Ectodermal cell (in vitro differentiated cells): ENCODE results near the gene TBC1D14.
A peak's percentile ranks its signal among the peaks of the same experiment; 100 is the strongest.

Experiments
- H3K27ac ChIP-seq: 2 replicates; pipeline ENCODE4 v1.7.0; 2013; ENCODE audit warnings: mild to moderate bottlenecking, low read depth, low read length; ENCODE audit not compliant: insufficient read depth, poor library complexity, severe bottlenecking
- H3K27me3 ChIP-seq: 2 replicates; pipeline ENCODE4 v1.7.0; 2013; ENCODE audit warnings: mild to moderate bottlenecking, low read length; ENCODE audit not compliant: insufficient read depth, control insufficient read depth, poor library complexity, severe bottlenecking
- H3K36me3 ChIP-seq: one replicate; pipeline ENCODE4 v1.7.0; 2013; ENCODE audit warnings: low read length; ENCODE audit not compliant: control insufficient read depth, insufficient read depth
- H3K4me1 ChIP-seq: one replicate; pipeline ENCODE4 v1.7.0; 2013; ENCODE audit warnings: low read length; ENCODE audit not compliant: control insufficient read depth, insufficient read depth
- H3K4me3 ChIP-seq: 2 replicates; pipeline ENCODE4 v1.7.0; 2013; ENCODE audit warnings: low read depth, low read length, control low read depth; ENCODE audit not compliant: insufficient read depth
- H3K9me3 ChIP-seq: 2 replicates; pipeline ENCODE4 v1.7.0; 2013; ENCODE audit warnings: mild to moderate bottlenecking, low read length, moderate library complexity; ENCODE audit not compliant: control insufficient read depth
- WGBS, 2 experiments: methylation state at CpG; one replicate each; pipeline ENCODE4 v1.1.7; 2013; ENCODE audit warnings: missing lambda C conversion rate in 2 of 2; 5-methylcytosine and 5-hydroxymethylcytosine counted together

Gene TBC1D14

DNA sequence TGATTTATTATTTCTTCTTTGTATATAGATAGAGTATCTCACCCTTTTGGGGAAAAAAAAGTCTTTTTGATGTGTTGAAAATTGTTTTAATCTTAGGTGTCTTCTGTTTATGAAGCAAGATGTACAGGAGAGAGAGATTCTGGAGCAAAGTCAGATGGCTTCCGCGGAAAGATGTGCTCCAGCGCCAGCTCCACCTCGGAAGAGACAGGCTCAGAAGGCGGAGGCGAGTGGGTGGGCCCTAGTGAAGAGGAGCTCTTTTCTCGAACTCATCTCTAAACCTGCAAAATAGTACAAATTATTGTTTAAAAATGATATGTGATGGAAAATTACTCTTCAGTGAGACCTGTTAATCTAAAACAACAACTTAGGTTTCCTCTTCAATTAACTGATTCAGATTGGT lies 28.9 kb upstream of the TBC1D14 start:
- H3K9me3 ChIP-seq, result no peaks in the 10 kb centered on the region
- H3K36me3 ChIP-seq, result peaks cover 37% of the 10 kb centered on the region
- no peaks in the 10 kb centered on the region for H3K4me1 ChIP-seq
- 97% methylated on average over 6 to 7 of the region's 7 CpGs for WGBS, 2 experiments
- no peak overlapping the region for H3K27ac ChIP-seq
- no peaks in the 10 kb centered on the region for H3K27me3 ChIP-seq
- no peak overlapping the region for H3K4me3 ChIP-seq

DNA sequence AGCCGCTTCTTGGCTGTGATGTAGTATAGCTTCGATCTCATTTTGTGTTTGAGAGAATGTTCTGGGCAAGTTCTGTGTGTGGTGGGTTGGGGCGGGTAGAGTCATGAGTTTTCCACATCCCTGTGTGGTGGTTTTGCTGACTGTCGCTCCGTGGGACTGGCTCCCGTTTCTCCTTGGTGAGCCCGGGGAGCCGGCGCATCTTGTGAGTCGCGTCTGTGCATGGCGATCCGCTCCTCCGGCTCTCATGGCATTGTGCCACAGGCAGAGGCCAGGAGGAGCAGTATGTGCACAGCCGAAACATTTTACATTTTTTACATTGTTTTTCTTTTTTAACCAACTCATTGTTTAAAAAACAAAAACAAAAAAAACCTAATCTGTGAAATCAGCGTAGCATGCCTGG lies 27.7 kb upstream of the TBC1D14 start:
- H3K36me3 ChIP-seq, result peaks cover 28% of the 10 kb centered on the region
- H3K9me3 ChIP-seq, result no peaks in the 10 kb centered on the region
- no peak overlapping the region for H3K27ac ChIP-seq
- H3K4me3 ChIP-seq, result no peak overlapping the region
- 93 to 95% methylated on average over 16 of the region's 16 CpGs for WGBS, 2 experiments
- H3K27me3 ChIP-seq, result no peaks in the 10 kb centered on the region
- H3K4me1 ChIP-seq, result no peaks in the 10 kb centered on the region

- 72 to 74% methylated on average over 3 of the region's 3 CpGs for WGBS, 2 experiments
- peaks cover 17% of the 10 kb centered on the region for H3K36me3 ChIP-seq
- peaks cover 7% of the 10 kb centered on the region for H3K4me1 ChIP-seq
- H3K27ac ChIP-seq, result no peak overlapping the region
- no peak overlapping the region for H3K4me3 ChIP-seq
- H3K9me3 ChIP-seq, result no peaks in the 10 kb centered on the region
- H3K27me3 ChIP-seq, result no peaks in the 10 kb centered on the region
These were observed 25.2 kb upstream of the TBC1D14 start for GRCh38 chr4:6884341-6884870.

DNA sequence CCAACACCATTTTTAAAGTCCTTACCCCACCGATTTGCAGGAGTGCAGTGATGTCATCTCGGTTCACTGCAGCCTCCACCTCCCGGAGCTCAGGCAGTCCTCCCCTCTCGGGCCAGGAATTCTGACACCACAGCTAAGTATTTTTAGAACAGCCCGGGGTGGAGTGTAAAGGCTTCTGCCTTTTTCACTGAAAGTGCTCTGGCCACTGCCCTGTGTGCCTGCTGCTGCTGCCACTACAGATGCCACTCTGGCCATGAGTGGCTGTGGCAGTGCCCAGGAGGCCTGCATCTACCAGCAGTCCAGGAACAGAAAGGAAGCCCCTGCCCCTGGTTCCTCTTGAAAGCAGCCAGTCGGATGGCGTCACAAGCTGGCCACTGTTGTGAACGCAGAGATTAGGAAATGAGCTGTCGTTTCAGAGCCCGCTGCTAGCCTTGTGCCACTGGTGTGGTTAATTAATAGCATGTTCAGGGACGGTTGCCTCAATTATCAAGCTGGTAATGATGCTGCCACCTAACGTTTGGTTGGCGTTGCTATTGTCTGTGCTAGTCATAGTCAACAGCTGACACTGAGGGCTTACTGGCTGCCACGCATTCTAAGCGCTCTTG lies 23.6 kb upstream of the TBC1D14 start:
- peaks cover 8% of the 10 kb centered on the region for H3K36me3 ChIP-seq
- no peaks in the 10 kb centered on the region for H3K9me3 ChIP-seq
- WGBS, 2 experiments, result 80 to 85% methylated on average over 15 of the region's 15 CpGs
- H3K4me1 ChIP-seq, result peaks cover 7% of the 10 kb centered on the region
- H3K27ac ChIP-seq, result no peak overlapping the region
- H3K27me3 ChIP-seq, result no peaks in the 10 kb centered on the region
- no peak overlapping the region for H3K4me3 ChIP-seq

GRCh38 chr4:6886886-6887285 lies 22.7 kb upstream of the TBC1D14 start:
- Histone ChIP-seq H3K4me1 (peaks cover 8% of the 10 kb centered on the region), H3K4me3 (no peak overlapping the region), H3K27ac (no peak overlapping the region)

DNA sequence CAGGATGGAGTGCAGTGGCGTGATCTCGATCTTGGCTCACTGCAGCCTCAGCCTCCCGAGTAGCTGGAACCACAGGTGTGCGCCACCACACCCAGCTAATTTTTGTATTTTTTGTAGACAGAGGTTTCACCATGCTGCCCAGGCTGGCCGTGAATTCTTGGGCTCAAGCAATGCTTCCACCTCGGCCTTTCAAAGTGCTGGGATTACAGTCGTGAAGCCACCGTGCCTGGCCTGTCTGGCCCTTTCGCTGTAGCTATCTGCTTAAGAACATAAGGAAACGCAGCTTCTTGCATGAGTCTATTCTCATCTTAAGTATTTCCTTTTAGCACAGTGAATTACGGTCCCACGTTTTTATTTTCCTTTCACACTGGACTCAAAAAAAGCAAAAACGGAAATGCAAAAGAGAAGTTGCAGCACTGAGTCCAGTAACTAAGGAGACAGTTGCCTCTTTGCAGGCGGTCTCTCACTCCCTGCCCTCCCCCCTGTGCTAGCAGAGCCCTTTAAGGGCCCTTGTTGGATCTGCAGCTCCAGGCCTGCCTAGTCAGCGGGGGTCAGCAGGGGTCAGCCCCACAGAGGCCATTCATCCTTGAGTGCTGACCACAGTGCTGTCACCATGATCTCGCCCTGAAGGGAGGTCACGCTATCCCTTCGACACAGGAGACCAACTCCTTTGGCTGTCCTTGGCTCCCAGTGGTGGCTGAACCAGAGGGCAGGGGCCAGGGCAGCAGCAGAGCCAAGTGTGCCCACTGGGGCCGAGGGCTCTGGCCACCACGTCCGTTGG lies 21.8 kb upstream of the TBC1D14 start:
- Histone ChIP-seq H3K4me1 (peaks cover 13% of the 10 kb centered on the region), H3K36me3 (peaks cover 2% of the 10 kb centered on the region), H3K9me3 (no peaks in the 10 kb centered on the region), H3K27me3 (no peaks in the 10 kb centered on the region), H3K4me3 (no peak overlapping the region), H3K27ac (peak overlapping the region; percentile 16)
- 87 to 88% methylated on average over 21 of the region's 21 CpGs for WGBS, 2 experiments

More at GRCh38 chr4:6886886-6887285, 22.7 kb upstream of the TBC1D14 start:
- Histone ChIP-seq H3K9me3 (no peaks in the 10 kb centered on the region), H3K27me3 (no peaks in the 10 kb centered on the region), H3K36me3 (peaks cover 8% of the 10 kb centered on the region)
- whole genome bisulfite sequencing, 2 experiments, result 86 to 90% methylated on average over 10 of the region's 10 CpGs

GRCh38 chr4:6888506-6889071 lies 21.0 kb upstream of the TBC1D14 start:
- no peaks in the 10 kb centered on the region for H3K36me3 ChIP-seq
- 80 to 85% methylated on average over 15 of the region's 15 CpGs for WGBS, 2 experiments
- no peak overlapping the region for H3K27ac ChIP-seq
- no peak overlapping the region for H3K4me3 ChIP-seq
- H3K27me3 ChIP-seq, result no peaks in the 10 kb centered on the region
- H3K9me3 ChIP-seq, result no peaks in the 10 kb centered on the region
- peaks cover 13% of the 10 kb centered on the region for H3K4me1 ChIP-seq

DNA sequence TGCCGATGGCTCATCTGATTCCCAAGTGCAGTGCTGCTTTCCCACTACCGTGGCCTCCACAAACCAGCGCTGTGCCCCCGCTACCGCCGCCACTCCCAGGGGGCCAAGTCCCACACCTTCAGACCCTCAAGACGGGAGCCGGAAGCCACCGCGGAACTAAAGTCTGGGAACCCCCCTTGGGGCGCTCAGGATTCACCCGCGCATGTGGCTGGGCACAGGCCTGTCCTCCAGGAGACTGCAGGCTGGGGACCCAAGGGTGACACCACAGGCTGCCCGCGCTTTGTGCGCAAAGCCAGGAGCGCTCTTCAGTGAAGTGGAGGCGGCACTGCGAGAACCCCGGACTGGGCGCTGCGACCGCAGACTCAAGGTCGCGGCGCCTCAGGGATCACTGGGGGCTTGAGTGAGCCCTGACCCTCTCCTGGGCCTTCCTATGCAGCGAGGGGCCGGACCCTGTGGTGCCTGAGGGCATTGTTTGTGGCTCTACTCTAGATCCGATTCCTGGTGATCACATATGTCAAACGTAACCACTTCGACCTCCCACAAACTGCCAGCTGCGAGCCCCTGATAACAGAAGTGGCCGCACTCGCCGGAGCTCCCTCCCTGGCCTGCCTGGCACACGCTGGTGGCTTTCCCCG lies 20.4 kb upstream of the TBC1D14 start:
- no peak overlapping the region for H3K4me3 ChIP-seq
- WGBS, 2 experiments, result 94 to 95% methylated on average over 37 of the region's 37 CpGs
- H3K9me3 ChIP-seq, result no peaks in the 10 kb centered on the region
- no peaks in the 10 kb centered on the region for H3K36me3 ChIP-seq
- no peak overlapping the region for H3K27ac ChIP-seq
- peaks cover 13% of the 10 kb centered on the region for H3K4me1 ChIP-seq
- H3K27me3 ChIP-seq, result no peaks in the 10 kb centered on the region

DNA sequence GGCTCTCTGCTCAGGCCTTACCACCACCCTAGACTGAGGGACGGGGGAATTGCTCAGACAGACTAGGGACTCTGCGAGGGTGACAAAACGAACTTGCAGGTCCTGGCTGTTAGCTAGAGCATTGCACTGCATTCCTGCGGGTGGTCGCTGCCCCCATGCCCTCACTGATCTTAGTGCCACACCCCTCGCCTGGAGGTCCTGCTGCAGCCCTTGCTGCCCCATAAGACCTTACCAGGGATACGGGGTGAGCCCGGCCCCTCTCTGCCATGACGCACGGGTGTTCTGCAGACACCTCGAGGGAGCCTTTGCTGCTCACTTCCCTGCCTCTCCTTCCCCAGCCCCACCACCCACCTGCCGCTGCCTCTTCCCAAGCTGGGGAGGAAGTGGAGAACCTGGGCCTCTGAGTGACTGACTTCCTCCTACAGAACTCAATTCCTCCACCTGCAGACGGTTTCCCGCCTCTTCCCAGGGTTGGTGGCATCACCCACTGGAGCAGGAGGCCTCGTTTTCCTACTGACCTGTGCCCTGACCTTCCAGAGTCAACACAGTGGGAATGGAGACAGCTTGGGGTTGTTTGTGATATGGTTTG lies 19.8 kb upstream of the TBC1D14 start:
- H3K4me1 ChIP-seq, result peaks cover 13% of the 10 kb centered on the region
- H3K4me3 ChIP-seq, result no peak overlapping the region
- H3K36me3 ChIP-seq, result no peaks in the 10 kb centered on the region
- no peak overlapping the region for H3K27ac ChIP-seq
- no peaks in the 10 kb centered on the region for H3K9me3 ChIP-seq
- no peaks in the 10 kb centered on the region for H3K27me3 ChIP-seq
- 95 to 96% methylated on average over 15 of the region's 15 CpGs for WGBS, 2 experiments
